GM23338 (cell line): Measurements from ENCODE around the gene PTPRJ.

Experiments
- CREB1 ChIP-seq: fragments of 250-450 bp; sonication (Bioruptor Pico); IDR thresholded peaks from 2 replicates; pipeline ENCODE4 v1.5.0; 2020; ENCODE audit warnings: low read depth, mild to moderate bottlenecking, moderate library complexity
- CTCF ChIP-seq, 2 experiments: fragments of 200-600 bp in 1 of 2; sonication (generic) in 1 of 2; conservative IDR thresholded peaks; 2 replicates each; pipeline versions ENCODE4 v1.5.1 to v1.6.1; 2016 to 2017; ENCODE audit warnings: antibody characterized with exemption in 2 of 2, low read depth in 2 of 2, mild to moderate bottlenecking in 2 of 2, moderate library complexity in 1 of 2
- ETS1 ChIP-seq: IDR thresholded peaks from 2 replicates; pipeline ENCODE4 v1.6.1; 2016; ENCODE audit warnings: antibody characterized with exemption
- EZH2 ChIP-seq: fragments of 200-600 bp; sonication (generic); IDR thresholded peaks from one replicate; pipeline ENCODE4 v1.8.0; 2017; ENCODE audit warnings: antibody characterized with exemption, mild to moderate bottlenecking, low read depth; ENCODE audit not compliant: unreplicated experiment
- EZH2phosphoT487 ChIP-seq: fragments of 200-600 bp; sonication (generic); IDR thresholded peaks from one replicate; pipeline ENCODE4 v1.8.1; 2018; ENCODE audit warnings: antibody characterized with exemption; ENCODE audit not compliant: unreplicated experiment
- JUNB ChIP-seq: IDR thresholded peaks from one replicate; pipeline ENCODE4 v1.6.1; 2016; ENCODE audit warnings: antibody characterized with exemption; ENCODE audit not compliant: unreplicated experiment
- NANOG ChIP-seq: IDR thresholded peaks from 2 replicates; pipeline ENCODE4 v1.6.1; 2016; ENCODE audit warnings: antibody characterized with exemption, borderline replicate concordance
- POLR2AphosphoS5 ChIP-seq: IDR thresholded peaks from 2 replicates; pipeline ENCODE4 v1.6.1; 2016; ENCODE audit warnings: antibody characterized with exemption, low read depth
- REST ChIP-seq: IDR thresholded peaks from one replicate; pipeline ENCODE4 v1.6.1; 2018; ENCODE audit warnings: antibody characterized with exemption; ENCODE audit not compliant: unreplicated experiment
- STAT1 ChIP-seq: IDR thresholded peaks from one replicate; pipeline ENCODE4 v1.6.1; 2016; ENCODE audit warnings: antibody characterized with exemption; ENCODE audit not compliant: unreplicated experiment
- ZNF114 ChIP-seq: fragments of 250-450 bp; sonication (Bioruptor Pico); IDR thresholded peaks from 2 replicates; pipeline ENCODE4 v1.5.0; 2020; ENCODE audit warnings: mild to moderate bottlenecking, moderate library complexity
- ZNF331 ChIP-seq: fragments of 250-450 bp; sonication (Bioruptor Pico); IDR thresholded peaks from 2 replicates; pipeline ENCODE4 v1.5.0; 2020; ENCODE audit warnings: low read depth, mild to moderate bottlenecking, moderate library complexity

DNA sequence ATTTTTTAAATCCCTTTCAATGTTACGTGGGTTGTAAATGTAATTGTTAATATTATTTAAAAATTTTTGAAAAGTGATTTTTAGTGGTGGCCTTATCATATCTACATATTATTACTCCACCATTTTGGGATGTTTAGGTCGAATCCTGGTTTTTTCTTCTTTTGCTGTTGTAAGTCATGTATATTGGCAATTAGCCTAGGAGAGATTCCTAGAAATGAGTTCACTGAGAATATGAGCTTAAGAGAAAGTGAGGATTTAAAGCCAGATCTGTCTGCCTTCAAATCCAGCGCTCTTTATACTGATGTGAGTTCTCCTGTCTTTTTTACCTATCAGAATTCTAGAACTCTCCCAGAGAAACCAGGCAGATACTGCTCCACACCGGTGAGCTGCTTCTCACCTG lies 56.1 kb downstream of the PTPRJ start:
- TF ChIP-seq CTCF (conservative IDR thresholded peaks at IDR 0.05; ENCODE audit: low read depth in 2 of 2) (no peak), JUNB (no peak), ETS1 (no peak), REST (no peak), POLR2AphosphoS5 (no peak), EZH2phosphoT487 (no peak), ZNF114 (CRISPR knock-in tag) (no peak), EZH2 (no peak), CREB1 (no peak), ZNF331 (CRISPR knock-in tag) (no peak), STAT1 (no peak), NANOG (no peak)
